ENCODE measurements around the gene HYLS1.

HYLS1 gene

DNA sequence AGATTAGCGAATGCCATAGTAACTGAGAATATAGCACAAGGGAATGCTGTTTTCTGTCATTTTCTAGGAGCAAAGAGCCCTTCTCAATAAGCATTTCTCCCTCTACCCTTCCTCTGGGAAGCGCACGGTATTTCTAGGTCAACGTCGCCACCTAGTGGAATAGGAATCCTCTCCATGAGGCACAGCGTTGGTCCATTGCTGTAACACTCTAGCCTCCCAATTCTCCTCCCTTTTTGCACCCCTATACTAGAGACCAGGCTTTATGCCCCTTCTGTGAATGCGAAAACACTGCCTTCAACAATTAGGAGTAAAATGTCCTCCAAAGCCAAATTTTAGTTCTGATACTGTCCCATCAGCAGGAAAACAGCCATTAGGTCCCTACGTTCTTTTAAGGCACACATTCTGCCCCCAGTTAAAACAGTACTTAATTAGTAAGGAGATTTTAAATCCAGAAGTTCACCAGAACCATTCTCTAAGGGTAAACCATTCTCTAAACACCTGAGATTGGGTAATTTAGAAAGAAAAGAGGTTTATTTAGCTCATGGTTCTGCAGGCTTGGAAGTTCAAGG lies 12.8 kb upstream of the HYLS1 start:
- ATAC-seq, result peak; percentile 100
- TF ChIP-seq CREB5 (CRISPR knock-in tag; IDR thresholded peaks at IDR 0.05; ENCODE audit: low read depth), result no peak
- no peak for TF ChIP-seq ZNF565 (CRISPR knock-in tag; conservative IDR thresholded peaks at IDR 0.05; ENCODE audit: low read depth)
- TF ChIP-seq ARNTL (CRISPR knock-in tag; IDR thresholded peaks at IDR 0.05; ENCODE audit: borderline replicate concordance, low read depth), result no peak
- no peak for TF ChIP-seq GLIS3 (CRISPR knock-in tag; IDR thresholded peaks at IDR 0.05)
- TF ChIP-seq, protein P1, sequence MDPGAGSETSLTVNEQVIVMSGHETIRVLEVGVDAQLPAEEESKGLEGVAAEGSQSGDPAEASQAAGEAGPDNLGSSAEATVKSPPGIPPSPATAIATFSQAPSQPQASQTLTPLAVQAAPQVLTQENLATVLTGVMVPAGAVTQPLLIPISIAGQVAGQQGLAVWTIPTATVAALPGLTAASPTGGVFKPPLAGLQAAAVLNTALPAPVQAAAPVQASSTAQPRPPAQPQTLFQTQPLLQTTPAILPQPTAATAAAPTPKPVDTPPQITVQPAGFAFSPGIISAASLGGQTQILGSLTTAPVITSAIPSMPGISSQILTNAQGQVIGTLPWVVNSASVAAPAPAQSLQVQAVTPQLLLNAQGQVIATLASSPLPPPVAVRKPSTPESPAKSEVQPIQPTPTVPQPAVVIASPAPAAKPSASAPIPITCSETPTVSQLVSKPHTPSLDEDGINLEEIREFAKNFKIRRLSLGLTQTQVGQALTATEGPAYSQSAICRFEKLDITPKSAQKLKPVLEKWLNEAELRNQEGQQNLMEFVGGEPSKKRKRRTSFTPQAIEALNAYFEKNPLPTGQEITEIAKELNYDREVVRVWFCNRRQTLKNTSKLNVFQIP (CRISPR knock-in tag; IDR thresholded peaks at IDR 0.05; ENCODE audit: borderline replicate concordance, low read depth), result no peak
- no peak for TF ChIP-seq TCF4 (CRISPR knock-in tag; IDR thresholded peaks at IDR 0.05; ENCODE audit: borderline replicate concordance)
- no peak for TF ChIP-seq ISL1 (CRISPR knock-in tag; IDR thresholded peaks at IDR 0.05)
- no peak for TF ChIP-seq CSDC2 (CRISPR knock-in tag; IDR thresholded peaks at IDR 0.05)

- no peak for ATAC-seq
- TF ChIP-seq ZNF70 (CRISPR knock-in tag; IDR thresholded peaks at IDR 0.05) (no peak), TCF4 (CRISPR knock-in tag; IDR thresholded peaks at IDR 0.05; ENCODE audit: borderline replicate concordance) (no peak), TOX (CRISPR knock-in tag; IDR thresholded peaks at IDR 0.05; ENCODE audit: borderline replicate concordance) (no peak), ZFP3 (CRISPR knock-in tag; IDR thresholded peaks at IDR 0.05) (no peak), CSDC2 (CRISPR knock-in tag; IDR thresholded peaks at IDR 0.05) (no peak), ESRRG (CRISPR knock-in tag; IDR thresholded peaks at IDR 0.05) (no peak), ARNTL (CRISPR knock-in tag; IDR thresholded peaks at IDR 0.05; ENCODE audit: borderline replicate concordance, low read depth) (no peak), SNAI2 (CRISPR knock-in tag; IDR thresholded peaks at IDR 0.05) (no peak)
Observed at GRCh38 chr11:125881291-125881690, 6.2 kb upstream of the HYLS1 start.

- ATAC-seq, result no peak
- TF ChIP-seq ZC3H10 (CRISPR knock-in tag; IDR thresholded peaks at IDR 0.05) (no peak), ZNF70 (CRISPR knock-in tag; IDR thresholded peaks at IDR 0.05) (no peak), TCF4 (CRISPR knock-in tag; IDR thresholded peaks at IDR 0.05; ENCODE audit: borderline replicate concordance) (no peak), ESRRG (CRISPR knock-in tag; IDR thresholded peaks at IDR 0.05) (no peak)
- TF ChIP-seq, protein P2, sequence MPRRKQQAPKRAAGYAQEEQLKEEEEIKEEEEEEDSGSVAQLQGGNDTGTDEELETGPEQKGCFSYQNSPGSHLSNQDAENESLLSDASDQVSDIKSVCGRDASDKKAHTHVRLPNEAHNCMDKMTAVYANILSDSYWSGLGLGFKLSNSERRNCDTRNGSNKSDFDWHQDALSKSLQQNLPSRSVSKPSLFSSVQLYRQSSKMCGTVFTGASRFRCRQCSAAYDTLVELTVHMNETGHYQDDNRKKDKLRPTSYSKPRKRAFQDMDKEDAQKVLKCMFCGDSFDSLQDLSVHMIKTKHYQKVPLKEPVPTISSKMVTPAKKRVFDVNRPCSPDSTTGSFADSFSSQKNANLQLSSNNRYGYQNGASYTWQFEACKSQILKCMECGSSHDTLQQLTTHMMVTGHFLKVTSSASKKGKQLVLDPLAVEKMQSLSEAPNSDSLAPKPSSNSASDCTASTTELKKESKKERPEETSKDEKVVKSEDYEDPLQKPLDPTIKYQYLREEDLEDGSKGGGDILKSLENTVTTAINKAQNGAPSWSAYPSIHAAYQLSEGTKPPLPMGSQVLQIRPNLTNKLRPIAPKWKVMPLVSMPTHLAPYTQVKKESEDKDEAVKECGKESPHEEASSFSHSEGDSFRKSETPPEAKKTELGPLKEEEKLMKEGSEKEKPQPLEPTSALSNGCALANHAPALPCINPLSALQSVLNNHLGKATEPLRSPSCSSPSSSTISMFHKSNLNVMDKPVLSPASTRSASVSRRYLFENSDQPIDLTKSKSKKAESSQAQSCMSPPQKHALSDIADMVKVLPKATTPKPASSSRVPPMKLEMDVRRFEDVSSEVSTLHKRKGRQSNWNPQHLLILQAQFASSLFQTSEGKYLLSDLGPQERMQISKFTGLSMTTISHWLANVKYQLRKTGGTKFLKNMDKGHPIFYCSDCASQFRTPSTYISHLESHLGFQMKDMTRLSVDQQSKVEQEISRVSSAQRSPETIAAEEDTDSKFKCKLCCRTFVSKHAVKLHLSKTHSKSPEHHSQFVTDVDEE (CRISPR knock-in tag; IDR thresholded peaks at IDR 0.05), result no peak
- TF ChIP-seq, protein P1 (CRISPR knock-in tag; IDR thresholded peaks at IDR 0.05; ENCODE audit: borderline replicate concordance, low read depth), result no peak
Observed at GRCh38 chr11:125883375-125883774, 4.1 kb upstream of the HYLS1 start.

GRCh38 chr11:125886997-125887372 lies 483 bp upstream of the HYLS1 start:
- ATAC-seq, result no peak
- TF ChIP-seq ZC3H10 (CRISPR knock-in tag; IDR thresholded peaks at IDR 0.05) (no peak), ARNTL (CRISPR knock-in tag; IDR thresholded peaks at IDR 0.05; ENCODE audit: borderline replicate concordance, low read depth) (no peak), CSRNP3 (CRISPR knock-in tag; IDR thresholded peaks at IDR 0.05) (no peak), GLIS3 (CRISPR knock-in tag; IDR thresholded peaks at IDR 0.05) (no peak), TOX (CRISPR knock-in tag; IDR thresholded peaks at IDR 0.05; ENCODE audit: borderline replicate concordance) (no peak), ZFP3 (CRISPR knock-in tag; IDR thresholded peaks at IDR 0.05) (no peak), ZNF70 (CRISPR knock-in tag; IDR thresholded peaks at IDR 0.05) (no peak), CSDC2 (CRISPR knock-in tag; IDR thresholded peaks at IDR 0.05) (no peak)
- TF ChIP-seq, protein P2 (CRISPR knock-in tag; IDR thresholded peaks at IDR 0.05), result no peak

Measured in SK-N-SH treated with all-trans-retinoic acid at 6 μM for 48 hours (cell line).